ENCODE results near the gene NKRF.

NKRF gene

DNA sequence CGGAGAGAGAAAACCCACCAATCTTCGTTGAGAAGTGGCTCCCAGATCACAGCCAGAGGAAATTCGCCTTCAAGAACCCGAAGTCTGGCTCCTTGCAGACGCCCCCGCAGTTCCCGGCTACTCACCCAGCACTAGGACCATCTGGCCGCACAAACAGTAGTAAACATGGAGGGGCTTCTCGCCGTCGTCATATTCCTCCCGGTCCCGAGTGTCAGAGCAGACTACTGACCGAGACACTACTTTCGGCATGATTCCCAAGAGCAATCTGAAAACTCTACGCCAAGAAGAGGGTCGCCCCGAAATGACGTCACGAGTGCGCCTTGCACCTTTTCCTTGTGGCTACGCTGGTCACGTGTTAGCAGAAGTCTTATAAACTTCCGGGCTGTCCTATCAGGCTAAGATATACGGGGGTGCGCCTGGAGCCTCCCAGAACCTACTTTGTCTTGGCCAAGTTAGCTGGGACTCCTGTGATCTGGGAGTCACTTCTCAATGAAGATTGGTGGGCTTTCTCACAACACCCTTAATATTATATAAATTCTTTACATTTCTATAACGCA lies 41.0 kb downstream of the NKRF start, which contains the start of gene STEEP1:
Gene STEEP1 (minus strand): TSS at position 303 of the 557 bp plus-strand sequence. CDS start 54 bp downstream, at position 249.
- no peak for TF ChIP-seq CTCF (IDR thresholded peaks at IDR 0.05; ENCODE audit: unreplicated experiment in 3 of 3)
- peak within 1 kb of the TSS; percentile 81 to 98 (median 96) for H3K27ac Mint-ChIP-seq
- no peaks in the 10 kb centered on the region for H3K27me3 Mint-ChIP-seq (ENCODE audit: low read depth)
- H3K4me1 Mint-ChIP-seq, result peaks cover 13% of the 10 kb centered on the region
- H3K4me3 Mint-ChIP-seq, result peak within 1 kb of the TSS; percentile 94 to 98 (median 96)
- peaks cover 7% of the 10 kb centered on the region for H3K9me3 Mint-ChIP-seq
- peaks cover 8% of the 10 kb centered on the region for H3K36me3 Mint-ChIP-seq (ENCODE audit: low read depth)

GRCh38 chrX:119552508-119552907 lies 53.7 kb downstream of the NKRF start:
- Mint-ChIP-seq H3K9me3 (peaks cover 10% of the 10 kb centered on the region), H3K36me3 (ENCODE audit: low read depth) (peaks cover 11% of the 10 kb centered on the region), H3K27ac (no peak overlapping the region), H3K4me1 (no peaks in the 10 kb centered on the region), H3K4me3 (no peak overlapping the region), H3K27me3 (ENCODE audit: low read depth) (no peaks in the 10 kb centered on the region)
- no peak for TF ChIP-seq CTCF (IDR thresholded peaks at IDR 0.05; ENCODE audit: unreplicated experiment in 3 of 3)

- no peak overlapping the region for H3K27ac Mint-ChIP-seq
- no peaks in the 10 kb centered on the region for H3K27me3 Mint-ChIP-seq (ENCODE audit: low read depth)
- no peaks in the 10 kb centered on the region for H3K36me3 Mint-ChIP-seq (ENCODE audit: low read depth)
- peaks cover 6% of the 10 kb centered on the region for H3K9me3 Mint-ChIP-seq
- no peak for TF ChIP-seq CTCF (IDR thresholded peaks at IDR 0.05; ENCODE audit: unreplicated experiment in 3 of 3)
- no peaks in the 10 kb centered on the region for H3K4me1 Mint-ChIP-seq
- no peak overlapping the region for H3K4me3 Mint-ChIP-seq
Measured at GRCh38 chrX:119549327-119550016, 56.8 kb downstream of the NKRF start.

- H3K27me3 Mint-ChIP-seq (ENCODE audit: low read depth), result no peaks in the 10 kb centered on the region
- peaks cover 21% of the 10 kb centered on the region for H3K36me3 Mint-ChIP-seq (ENCODE audit: low read depth)
- no peaks in the 10 kb centered on the region for H3K4me1 Mint-ChIP-seq
- peaks cover 3% of the 10 kb centered on the region for H3K9me3 Mint-ChIP-seq
- no peak for TF ChIP-seq CTCF (IDR thresholded peaks at IDR 0.05; ENCODE audit: unreplicated experiment in 3 of 3)
- H3K27ac Mint-ChIP-seq, result no peak overlapping the region
- H3K4me3 Mint-ChIP-seq, result no peak overlapping the region
Measured at GRCh38 chrX:119541188-119541587, 65.0 kb downstream of the NKRF start.

GRCh38 chrX:119539872-119540271 lies 66.4 kb downstream of the NKRF start:
- Mint-ChIP-seq H3K4me1 (no peaks in the 10 kb centered on the region), H3K9me3 (peaks cover 5% of the 10 kb centered on the region), H3K4me3 (no peak overlapping the region), H3K27ac (no peak overlapping the region), H3K36me3 (ENCODE audit: low read depth) (peaks cover 26% of the 10 kb centered on the region), H3K27me3 (ENCODE audit: low read depth) (no peaks in the 10 kb centered on the region)
- TF ChIP-seq CTCF (IDR thresholded peaks at IDR 0.05; ENCODE audit: unreplicated experiment in 3 of 3), result no peak
